ENCODE data around the gene CNPPD1.

CNPPD1 gene

DNA sequence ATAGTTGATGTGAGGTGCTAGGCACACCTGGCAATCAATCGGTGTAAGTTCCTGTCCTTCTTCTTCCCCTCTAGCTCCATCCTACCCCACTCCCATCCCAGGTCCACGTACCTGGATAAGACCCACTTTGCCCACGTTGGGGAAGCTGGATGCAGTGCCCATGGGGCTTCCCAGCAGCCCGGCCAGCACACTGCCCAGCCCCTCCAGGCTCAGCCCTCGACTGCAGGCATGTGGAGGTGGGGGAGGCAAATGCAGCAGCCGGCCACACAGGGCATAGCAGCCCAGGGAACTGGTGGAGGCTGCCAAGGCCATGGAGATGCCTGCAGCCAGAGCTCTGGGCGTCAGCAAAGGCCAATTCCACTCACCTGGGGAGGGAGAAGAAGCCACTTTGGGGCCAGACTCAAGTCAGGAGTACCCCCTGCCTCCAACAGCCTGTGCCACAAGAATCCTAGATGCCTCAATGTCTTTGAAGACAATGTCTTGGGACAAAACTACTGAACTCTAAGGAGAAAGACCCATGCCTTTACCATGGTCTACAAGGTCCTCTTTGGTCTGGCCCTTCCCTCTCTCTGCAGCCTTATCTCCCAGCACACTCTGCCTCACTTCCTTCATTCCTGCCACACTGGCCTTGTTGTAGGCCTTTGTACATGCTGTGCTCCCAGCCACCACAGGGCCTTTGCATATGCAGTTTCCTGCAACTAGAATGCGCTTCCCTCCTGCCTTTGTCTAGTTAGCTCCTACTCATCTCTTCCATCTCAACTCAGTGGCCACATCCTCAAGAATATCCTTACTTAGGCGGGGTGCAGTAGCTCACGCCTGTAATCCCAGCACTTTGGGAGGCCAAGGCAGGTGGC, 11.4 kb downstream of the CNPPD1 start:
- peaks cover 18% of the 10 kb centered on the region for H3K4me1 Mint-ChIP-seq (ENCODE audit: low read depth)
- H3K27me3 Mint-ChIP-seq, result no peaks in the 10 kb centered on the region
- no peak overlapping the region for H3K4me3 Mint-ChIP-seq
- no peak for DNase-seq
- peaks cover 10% of the 10 kb centered on the region for H3K36me3 Mint-ChIP-seq (ENCODE audit: low read depth)
- H3K27ac Mint-ChIP-seq, result no peak overlapping the region
- H3K9me3 Mint-ChIP-seq, result no peaks in the 10 kb centered on the region

GRCh38 chr2:219163156-219163555, 13.6 kb downstream of the CNPPD1 start:
- no peak for DNase-seq
- H3K36me3 Mint-ChIP-seq (ENCODE audit: low read depth), result peaks cover 12% of the 10 kb centered on the region
- H3K27ac Mint-ChIP-seq, result no peak overlapping the region
- H3K27me3 Mint-ChIP-seq, result no peaks in the 10 kb centered on the region
- no peaks in the 10 kb centered on the region for H3K9me3 Mint-ChIP-seq
- H3K4me3 Mint-ChIP-seq, result no peak overlapping the region
- peaks cover 22% of the 10 kb centered on the region for H3K4me1 Mint-ChIP-seq (ENCODE audit: low read depth)

- Mint-ChIP-seq H3K9me3 (no peaks in the 10 kb centered on the region), H3K4me3 (peak overlapping the region; percentile 83), H3K27me3 (no peaks in the 10 kb centered on the region), H3K36me3 (ENCODE audit: low read depth) (peaks cover 28% of the 10 kb centered on the region), H3K27ac (peak overlapping the region; percentile 97), H3K4me1 (ENCODE audit: low read depth) (peaks cover 22% of the 10 kb centered on the region)
- DNase-seq, result no peak
Observed at GRCh38 chr2:219161097-219161496, 15.6 kb downstream of the CNPPD1 start.

- Mint-ChIP-seq H3K4me1 (ENCODE audit: low read depth) (peaks cover 22% of the 10 kb centered on the region), H3K36me3 (ENCODE audit: low read depth) (peaks cover 25% of the 10 kb centered on the region), H3K27me3 (no peaks in the 10 kb centered on the region), H3K4me3 (peak within 1 kb of the TSS; percentile 83), H3K9me3 (no peaks in the 10 kb centered on the region), H3K27ac (peak within 1 kb of the TSS; percentile 97)
- peak; percentile 98 for DNase-seq
Observed at GRCh38 chr2:219160186-219161017, 16.3 kb downstream of the CNPPD1 start, which contains the start of gene NHEJ1. NHEJ1 (minus strand) TSS chr2:219160815; CDS start chr2:219158362, 2,453 bp downstream.

DNA sequence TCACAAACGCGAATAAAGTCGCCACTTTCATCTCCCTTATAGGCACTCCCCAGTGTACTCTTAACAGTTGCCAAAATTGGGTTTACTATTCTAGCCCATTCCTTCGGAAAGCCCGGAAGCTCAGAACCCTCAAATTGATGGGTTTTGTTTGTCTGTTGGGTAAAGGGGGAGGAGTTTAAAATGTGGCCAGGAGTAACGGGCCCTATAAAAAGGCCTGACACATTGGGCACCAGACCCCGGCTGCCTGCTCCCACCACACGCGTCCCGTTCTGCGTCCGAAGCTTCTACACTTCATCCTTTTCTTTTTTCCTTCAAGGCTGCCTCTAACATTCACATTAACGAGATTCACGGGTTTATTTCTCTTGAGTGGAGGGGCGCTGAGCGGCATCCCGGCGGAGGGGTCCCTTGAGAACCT, 16.9 kb downstream of the CNPPD1 start:
- peaks cover 25% of the 10 kb centered on the region for H3K36me3 Mint-ChIP-seq (ENCODE audit: low read depth)
- H3K4me3 Mint-ChIP-seq, result peak overlapping the region; percentile 83
- peaks cover 22% of the 10 kb centered on the region for H3K4me1 Mint-ChIP-seq (ENCODE audit: low read depth)
- no peaks in the 10 kb centered on the region for H3K9me3 Mint-ChIP-seq
- no peak for DNase-seq
- H3K27me3 Mint-ChIP-seq, result no peaks in the 10 kb centered on the region
- H3K27ac Mint-ChIP-seq, result peak overlapping the region; percentile 97

DNA sequence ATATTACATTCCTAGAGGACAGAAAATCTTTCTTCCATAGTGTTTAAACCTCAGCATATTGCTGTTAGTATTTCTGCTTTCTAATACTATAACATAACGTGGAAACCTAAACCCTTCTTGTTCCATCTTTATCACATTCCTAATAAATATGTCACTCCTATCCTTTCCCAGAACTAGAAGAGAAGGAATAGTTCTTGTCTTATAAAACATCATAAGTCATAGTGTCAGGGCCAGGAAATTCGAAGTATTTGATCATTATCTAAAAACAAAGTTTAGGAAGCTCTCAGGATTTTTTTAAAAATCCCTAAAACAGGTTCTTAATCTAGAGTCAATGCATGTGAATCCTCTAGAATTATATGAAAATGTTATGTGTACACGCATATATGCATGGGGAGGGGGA, 18.1 kb downstream of the CNPPD1 start:
- H3K27ac Mint-ChIP-seq, result no peak overlapping the region
- peaks cover 22% of the 10 kb centered on the region for H3K4me1 Mint-ChIP-seq (ENCODE audit: low read depth)
- H3K27me3 Mint-ChIP-seq, result no peaks in the 10 kb centered on the region
- no peaks in the 10 kb centered on the region for H3K9me3 Mint-ChIP-seq
- DNase-seq, result no peak
- H3K4me3 Mint-ChIP-seq, result no peak overlapping the region
- peaks cover 28% of the 10 kb centered on the region for H3K36me3 Mint-ChIP-seq (ENCODE audit: low read depth)

GRCh38 chr2:219158025-219158424, 18.7 kb downstream of the CNPPD1 start:
- Mint-ChIP-seq H3K27me3 (no peaks in the 10 kb centered on the region), H3K9me3 (no peaks in the 10 kb centered on the region), H3K4me1 (ENCODE audit: low read depth) (peaks cover 22% of the 10 kb centered on the region), H3K4me3 (no peak overlapping the region), H3K27ac (no peak overlapping the region), H3K36me3 (ENCODE audit: low read depth) (peaks cover 33% of the 10 kb centered on the region)
- no peak for DNase-seq

- no peak overlapping the region for H3K4me3 Mint-ChIP-seq
- no peaks in the 10 kb centered on the region for H3K9me3 Mint-ChIP-seq
- H3K27ac Mint-ChIP-seq, result no peak overlapping the region
- H3K36me3 Mint-ChIP-seq (ENCODE audit: low read depth), result peaks cover 37% of the 10 kb centered on the region
- H3K4me1 Mint-ChIP-seq (ENCODE audit: low read depth), result peaks cover 22% of the 10 kb centered on the region
- no peaks in the 10 kb centered on the region for H3K27me3 Mint-ChIP-seq
- DNase-seq, result no peak
Observed at GRCh38 chr2:219157396-219157795, 19.3 kb downstream of the CNPPD1 start.

DNA sequence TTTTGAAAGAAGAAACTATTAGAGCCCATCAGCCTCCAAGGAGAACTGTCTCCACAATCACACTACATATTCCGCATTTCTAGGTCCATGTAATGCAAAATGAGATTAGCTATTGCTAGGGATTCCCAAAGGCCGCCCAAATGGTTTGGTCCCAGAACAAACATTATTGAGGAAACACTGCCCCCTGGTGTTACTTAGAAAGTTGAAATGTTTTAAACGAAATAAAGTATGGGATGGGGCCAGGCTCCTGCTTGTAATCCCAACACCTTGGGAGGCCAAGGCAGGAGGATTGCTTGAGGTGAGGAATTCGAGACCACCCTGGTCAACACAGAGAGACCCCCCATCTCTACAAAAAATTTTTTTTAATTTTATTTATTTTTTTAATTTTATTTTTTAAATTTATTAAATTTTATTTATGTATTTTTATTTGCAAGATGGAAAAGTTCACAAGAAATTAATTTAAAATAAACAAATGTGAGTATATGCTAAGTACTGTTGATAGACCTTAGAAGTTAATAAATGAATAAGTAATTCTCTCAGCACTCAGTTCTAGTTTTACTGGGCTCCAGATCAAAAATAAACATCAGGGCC, 21.6 kb downstream of the CNPPD1 start:
- no peak for DNase-seq
- Mint-ChIP-seq H3K4me3 (no peak overlapping the region), H3K27me3 (no peaks in the 10 kb centered on the region), H3K4me1 (ENCODE audit: low read depth) (peaks cover 12% of the 10 kb centered on the region), H3K36me3 (ENCODE audit: low read depth) (peaks cover 53% of the 10 kb centered on the region), H3K27ac (no peak overlapping the region), H3K9me3 (no peaks in the 10 kb centered on the region)

DNA sequence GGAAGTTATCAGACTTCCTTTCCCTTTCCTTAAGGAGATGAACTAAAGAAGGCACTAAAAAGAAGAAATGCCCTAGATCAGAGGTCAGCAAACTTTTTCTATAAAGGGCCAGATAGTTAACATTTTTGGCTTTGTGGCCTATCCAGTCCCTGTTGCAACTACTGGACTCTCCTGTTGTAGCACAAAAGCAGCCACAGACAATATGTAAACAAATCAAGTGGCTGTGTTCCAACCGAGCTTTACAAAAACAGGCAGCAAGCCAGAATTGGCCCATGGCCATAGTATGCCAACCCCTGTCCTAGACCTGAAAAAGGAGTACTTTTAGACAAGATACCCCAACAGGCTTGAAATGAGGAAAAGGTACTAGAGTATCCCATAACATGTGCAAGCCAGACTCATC, 27.1 kb downstream of the CNPPD1 start:
- Mint-ChIP-seq H3K4me1 (ENCODE audit: low read depth) (no peaks in the 10 kb centered on the region), H3K4me3 (no peak overlapping the region), H3K9me3 (no peaks in the 10 kb centered on the region), H3K27ac (no peak overlapping the region), H3K36me3 (ENCODE audit: low read depth) (peaks cover 80% of the 10 kb centered on the region), H3K27me3 (no peaks in the 10 kb centered on the region)
- DNase-seq, result no peak

- Mint-ChIP-seq H3K27me3 (no peaks in the 10 kb centered on the region), H3K4me3 (no peak overlapping the region), H3K36me3 (ENCODE audit: low read depth) (peaks cover 90% of the 10 kb centered on the region), H3K27ac (no peak overlapping the region), H3K9me3 (no peaks in the 10 kb centered on the region), H3K4me1 (ENCODE audit: low read depth) (no peaks in the 10 kb centered on the region)
- no peak for DNase-seq
Observed at GRCh38 chr2:219142329-219142728, 34.4 kb downstream of the CNPPD1 start.

- Mint-ChIP-seq H3K27me3 (no peaks in the 10 kb centered on the region), H3K4me1 (ENCODE audit: low read depth) (no peaks in the 10 kb centered on the region), H3K9me3 (no peaks in the 10 kb centered on the region), H3K27ac (no peak overlapping the region), H3K4me3 (no peak overlapping the region), H3K36me3 (ENCODE audit: low read depth) (peaks cover 78% of the 10 kb centered on the region)
- no peak for DNase-seq
Observed at GRCh38 chr2:219140722-219141121, 36.0 kb downstream of the CNPPD1 start.

GRCh38 chr2:219133976-219134375, 42.7 kb downstream of the CNPPD1 start:
- no peak for DNase-seq
- peaks cover 6% of the 10 kb centered on the region for H3K4me1 Mint-ChIP-seq (ENCODE audit: low read depth)
- H3K9me3 Mint-ChIP-seq, result no peaks in the 10 kb centered on the region
- H3K36me3 Mint-ChIP-seq (ENCODE audit: low read depth), result peaks cover 26% of the 10 kb centered on the region
- no peak overlapping the region for H3K27ac Mint-ChIP-seq
- no peaks in the 10 kb centered on the region for H3K27me3 Mint-ChIP-seq
- no peak overlapping the region for H3K4me3 Mint-ChIP-seq

DNA sequence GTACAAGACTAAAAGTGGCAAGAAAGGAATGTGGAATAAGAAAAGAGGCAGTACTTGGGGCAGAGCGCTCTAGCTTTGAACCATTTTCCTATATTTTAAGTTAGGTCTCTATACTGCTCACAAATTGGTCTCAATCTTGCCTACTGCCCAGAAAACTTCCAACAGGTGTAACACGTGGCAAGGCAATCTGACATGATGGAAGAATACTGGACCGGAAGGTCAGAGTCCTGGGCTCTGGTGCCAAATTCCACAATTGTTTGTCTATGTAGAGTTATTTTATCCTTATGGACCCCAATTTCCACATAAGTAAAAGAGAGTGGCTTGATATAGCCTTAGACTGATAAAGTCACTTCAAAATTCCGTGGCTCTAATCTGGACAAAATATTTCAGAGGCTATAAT, 45.0 kb downstream of the CNPPD1 start:
- no peak overlapping the region for H3K27ac Mint-ChIP-seq
- no peak for DNase-seq
- H3K4me3 Mint-ChIP-seq, result no peak overlapping the region
- no peaks in the 10 kb centered on the region for H3K27me3 Mint-ChIP-seq
- peaks cover 11% of the 10 kb centered on the region for H3K36me3 Mint-ChIP-seq (ENCODE audit: low read depth)
- peaks cover 6% of the 10 kb centered on the region for H3K4me1 Mint-ChIP-seq (ENCODE audit: low read depth)
- H3K9me3 Mint-ChIP-seq, result no peaks in the 10 kb centered on the region
